Sciatic nerve (tissue), 2 donors: ENCODE measurements around the gene EIF4H. TPM values are rescaled to one million over a fixed set of nuclear protein-coding genes. Genes with fewer than 3 reads are reported as not detected.
"Not testable (repeated sequence)": the region's sequence is repeated elsewhere in the genome, so short reads cannot be mapped to it uniquely, and the experiment has no call there.

Experiments used
- ATAC-seq: fragments of 200-7000 bp; cut with Tn5 transposase; one replicate; pipeline ENCODE4 v1.9.1; 2020; ENCODE audit warnings: mild to moderate bottlenecking, moderate library complexity
- DNase-seq: peaks from one replicate; pipeline ENCODE4 v3.0.0-alpha.2; 2020; ENCODE audit warnings: low spot score
- intact Hi-C: fragments of 100-400 bp; cut with DNase I; formaldehyde crosslinking; loops from one replicate; pipeline ENCODE4 v1.14.2; 2022
- total RNA-seq: library from RNA; stranded (reverse); fragmentation: NEBNext Ultra II Directional; extraction: Animal tissue kit (Norgen Biotek cat#: 25700); gene quantifications from one replicate; pipeline ENCODE4 v1.2.1, GENCODE V29; 2021
- donor health status: DM: no; HTN: no; CAD: no.
- donor health status: DM: no; HTN: no; CAD: no.

Gene EIF4H
- 213 TPM for total RNA-seq

- DNase-seq, result peak; percentile 98
- intact Hi-C loops, result no loop called here
Measured at GRCh38 chr7:74173866-74174605, at the start of gene EIF4H. TSS of gene EIF4H (plus strand) at chr7:74174356. CDS start at chr7:74174384, 28 bp downstream.

GRCh38 chr7:74126220-74126880 is 47.8 kb upstream of the EIF4H start:
- no peak for ATAC-seq
- intact Hi-C loops, result no loop called here
- no peak for DNase-seq

More at GRCh38 chr7:74173866-74174605, at the start of gene EIF4H:
- peak; percentile 97 for ATAC-seq

- intact Hi-C loops, result no loop called here
- DNase-seq (no peak), ATAC-seq (no peak)
Measured at GRCh38 chr7:74129887-74130286, 44.3 kb upstream of the EIF4H start.

GRCh38 chr7:74130518-74130917 is 43.6 kb upstream of the EIF4H start:
- intact Hi-C loops, result no loop called here
- no peak for DNase-seq

GRCh38 chr7:74134117-74134620 is 40.0 kb upstream of the EIF4H start:
- intact Hi-C loops, result no loop called here
- DNase-seq (no peak), ATAC-seq (no peak)

More at GRCh38 chr7:74130518-74130917, 43.6 kb upstream of the EIF4H start:
- no peak for ATAC-seq

- ATAC-seq (no peak), DNase-seq (no peak)
- intact Hi-C loops, result no loop called here
Measured at GRCh38 chr7:74138334-74138867, 35.8 kb upstream of the EIF4H start.

GRCh38 chr7:74138945-74139843 is 35.0 kb upstream of the EIF4H start:
- no peak for DNase-seq
- ATAC-seq, result no peak
- intact Hi-C loops, result no loop called here

GRCh38 chr7:74141705-74142104 is 32.5 kb upstream of the EIF4H start:
- no peak for ATAC-seq
- intact Hi-C loops, result no loop called here
- DNase-seq, result no peak

GRCh38 chr7:74143383-74143782 is 30.8 kb upstream of the EIF4H start:
- DNase-seq (no peak), ATAC-seq (no peak)
- intact Hi-C loops, result no loop called here

- intact Hi-C loops, result no loop called here
- ATAC-seq (no peak), DNase-seq (no peak)
Measured at GRCh38 chr7:74148491-74148890, 25.7 kb upstream of the EIF4H start.

GRCh38 chr7:74149071-74149470 is 25.1 kb upstream of the EIF4H start:
- intact Hi-C loops, result no loop called here
- ATAC-seq (no peak), DNase-seq (no peak)

- intact Hi-C loops, result loop anchor here (10.0 kb wide), 1 partner anchor 225 kb away; no protein-coding TSS in a partner anchor
- DNase-seq, result no peak
- ATAC-seq, result no peak
Measured at GRCh38 chr7:74149603-74150002, 24.6 kb upstream of the EIF4H start.

- intact Hi-C loops, result loop anchor here (10.0 kb wide), 1 partner anchor 229 kb away; no protein-coding TSS in a partner anchor
- ATAC-seq, result no peak
- no peak for DNase-seq
Measured at GRCh38 chr7:74153736-74154135, 20.4 kb upstream of the EIF4H start.

GRCh38 chr7:74155810-74156395 is 18.3 kb upstream of the EIF4H start:
- DNase-seq (no peak), ATAC-seq (no peak)
- intact Hi-C loops, result loop anchor here (10.0 kb wide), 1 partner anchor 231 kb away; no protein-coding TSS in a partner anchor

- DNase-seq, result no peak
- intact Hi-C loops, result loop anchor here (10.0 kb wide), 1 partner anchor 233 kb away; no protein-coding TSS in a partner anchor
- no peak for ATAC-seq
Measured at GRCh38 chr7:74157605-74158004, 16.6 kb upstream of the EIF4H start.

GRCh38 chr7:74164985-74165456 is 9.1 kb upstream of the EIF4H start:
- ATAC-seq, result no peak
- intact Hi-C loops, result no loop called here
- DNase-seq, result no peak

- no peak for ATAC-seq
- intact Hi-C loops, result no loop called here
- DNase-seq, result no peak
Measured at GRCh38 chr7:74165867-74166593, 8.1 kb upstream of the EIF4H start.

GRCh38 chr7:74167324-74167723 is 6.8 kb upstream of the EIF4H start:
- intact Hi-C loops, result not testable (repeated sequence)

More at GRCh38 chr7:74167324-74167723, 6.8 kb upstream of the EIF4H start:
- DNase-seq, ATAC-seq: not testable (repeated sequence)
